ENCODE data around the gene RHOH. TPM values are rescaled to one million over a fixed set of nuclear protein-coding genes. Genes with fewer than 3 reads are reported as not detected.

RHOH gene
- total and polyA plus RNA-seq, 2 donors from 2014 or later, result 0.17 to 14.1 TPM

- FAIRE-seq, result no peak
- H3K4me3 ChIP-seq (ENCODE audit: low read length in 3 of 3), result no peak overlapping the region
- intact Hi-C loops (cut with DNase I), result no loop called here
Measured at GRCh38 chr4:40238700-40239548, 42.1 kb downstream of the RHOH start.

GRCh38 chr4:40240040-40240653 lies 43.3 kb downstream of the RHOH start:
- DNase-seq, result no peak
- Histone ChIP-seq H3K36me3 (ENCODE audit: control insufficient read depth in 2 of 3, insufficient read depth in 3 of 3, low read length in 3 of 3) (no peaks in the 10 kb centered on the region), H3K9ac (ENCODE audit: low read length in 3 of 3) (no peak overlapping the region), H3K27me3 (ENCODE audit: control insufficient read depth, insufficient read depth, low read length) (no peaks in the 10 kb centered on the region), H3K27ac (ENCODE audit: low read depth in 2 of 2, low read length in 2 of 2) (no peak overlapping the region), H3K9me3 (ENCODE audit: control insufficient read depth in 2 of 3, insufficient read depth in 1 of 3, low read length in 3 of 3) (no peaks in the 10 kb centered on the region), H3K4me1 (ENCODE audit: control insufficient read depth in 2 of 3, insufficient read depth in 2 of 3, low read depth in 1 of 3, low read length in 3 of 3) (no peaks in the 10 kb centered on the region), H3K4me3 (ENCODE audit: low read length in 3 of 3) (no peak overlapping the region)
- FAIRE-seq, result no peak
- no peak for TF ChIP-seq CTCF (IDR thresholded peaks at IDR 0.05; ENCODE audit: borderline replicate concordance, extremely low read depth, insufficient read depth)
- intact Hi-C loops (cut with DNase I), result no loop called here

More at GRCh38 chr4:40238700-40239548, 42.1 kb downstream of the RHOH start:
- Histone ChIP-seq H3K27ac (ENCODE audit: low read depth in 2 of 2, low read length in 2 of 2) (no peak overlapping the region), H3K9ac (ENCODE audit: low read length in 3 of 3) (no peak overlapping the region), H3K9me3 (ENCODE audit: control insufficient read depth in 2 of 3, insufficient read depth in 1 of 3, low read length in 3 of 3) (no peaks in the 10 kb centered on the region), H3K4me1 (ENCODE audit: control insufficient read depth in 2 of 3, insufficient read depth in 2 of 3, low read depth in 1 of 3, low read length in 3 of 3) (no peaks in the 10 kb centered on the region), H3K27me3 (ENCODE audit: control insufficient read depth, insufficient read depth, low read length) (no peaks in the 10 kb centered on the region), H3K36me3 (ENCODE audit: control insufficient read depth in 2 of 3, insufficient read depth in 3 of 3, low read length in 3 of 3) (no peaks in the 10 kb centered on the region)
- no peak for DNase-seq
- no peak for TF ChIP-seq CTCF (IDR thresholded peaks at IDR 0.05; ENCODE audit: borderline replicate concordance, extremely low read depth, insufficient read depth)

GRCh38 chr4:40241026-40241425 lies 44.2 kb downstream of the RHOH start:
- Histone ChIP-seq H3K9me3 (ENCODE audit: control insufficient read depth in 2 of 3, insufficient read depth in 1 of 3, low read length in 3 of 3) (no peaks in the 10 kb centered on the region), H3K9ac (ENCODE audit: low read length in 3 of 3) (no peak overlapping the region), H3K27me3 (ENCODE audit: control insufficient read depth, insufficient read depth, low read length) (no peaks in the 10 kb centered on the region), H3K36me3 (ENCODE audit: control insufficient read depth in 2 of 3, insufficient read depth in 3 of 3, low read length in 3 of 3) (no peaks in the 10 kb centered on the region), H3K4me3 (ENCODE audit: low read length in 3 of 3) (no peak overlapping the region), H3K27ac (ENCODE audit: low read depth in 2 of 2, low read length in 2 of 2) (no peak overlapping the region), H3K4me1 (ENCODE audit: control insufficient read depth in 2 of 3, insufficient read depth in 2 of 3, low read depth in 1 of 3, low read length in 3 of 3) (no peaks in the 10 kb centered on the region)
- no peak for TF ChIP-seq CTCF (IDR thresholded peaks at IDR 0.05; ENCODE audit: borderline replicate concordance, extremely low read depth, insufficient read depth)
- no peak for FAIRE-seq
- intact Hi-C loops (cut with DNase I), result no loop called here
- no peak for DNase-seq
